HFFc6 (cell line): ENCODE data around the gene ADRM1. TPM values are rescaled to one million over a fixed set of nuclear protein-coding genes. Genes with fewer than 3 reads are reported as not detected.

ENCODE experiments used
- DNase-seq: peaks from one replicate; pipeline ENCODE4 v3.0.0-alpha.2; 2018
- H3K27ac Mint-ChIP-seq: 2 replicates; pipeline ENCODE4 v1.8.0; 2020; ENCODE audit warnings: mild to moderate bottlenecking, mixed read lengths
- H3K27me3 Mint-ChIP-seq: 2 replicates; pipeline ENCODE4 v1.8.0; 2021; ENCODE audit warnings: mild to moderate bottlenecking, moderate library complexity, mixed read lengths; ENCODE audit not compliant: insufficient read depth
- H3K36me3 Mint-ChIP-seq: 2 replicates; pipeline ENCODE4 v1.8.0; 2021; ENCODE audit warnings: low read depth, mixed read lengths
- H3K4me1 Mint-ChIP-seq: 2 replicates; pipeline ENCODE4 v1.8.0; 2020; ENCODE audit warnings: low read depth, mixed read lengths
- H3K4me3 Mint-ChIP-seq: 2 replicates; pipeline ENCODE4 v1.8.0; 2020; ENCODE audit warnings: mild to moderate bottlenecking, moderate library complexity, mixed read lengths
- H3K9me3 Mint-ChIP-seq: 2 replicates; pipeline ENCODE4 v1.8.0; 2020; ENCODE audit warnings: mild to moderate bottlenecking, mixed read lengths
- total RNA-seq, 6 experiments: library from RNA; stranded (reverse); fragmentation: NEBNext Ultra II Directional; extraction: Animal tissue kit (Norgen Biotek cat#: 25700); gene quantifications; 2 replicates in 1 of 6; 3 replicates in 5 of 6; pipeline ENCODE4 v1.2.3, GENCODE V29; 2021
- TF ChIP-seq, protein P1 (sequence below): fragments of 200-600 bp; sonication (generic); IDR thresholded peaks from 2 replicates; pipeline ENCODE4 v1.5.0; 2021; ENCODE audit warnings: antibody characterized with exemption, mild to moderate bottlenecking

ADRM1 gene
- total RNA-seq, 6 experiments from 2014 or later: 126 to 133 (median 129) TPM

DNA sequence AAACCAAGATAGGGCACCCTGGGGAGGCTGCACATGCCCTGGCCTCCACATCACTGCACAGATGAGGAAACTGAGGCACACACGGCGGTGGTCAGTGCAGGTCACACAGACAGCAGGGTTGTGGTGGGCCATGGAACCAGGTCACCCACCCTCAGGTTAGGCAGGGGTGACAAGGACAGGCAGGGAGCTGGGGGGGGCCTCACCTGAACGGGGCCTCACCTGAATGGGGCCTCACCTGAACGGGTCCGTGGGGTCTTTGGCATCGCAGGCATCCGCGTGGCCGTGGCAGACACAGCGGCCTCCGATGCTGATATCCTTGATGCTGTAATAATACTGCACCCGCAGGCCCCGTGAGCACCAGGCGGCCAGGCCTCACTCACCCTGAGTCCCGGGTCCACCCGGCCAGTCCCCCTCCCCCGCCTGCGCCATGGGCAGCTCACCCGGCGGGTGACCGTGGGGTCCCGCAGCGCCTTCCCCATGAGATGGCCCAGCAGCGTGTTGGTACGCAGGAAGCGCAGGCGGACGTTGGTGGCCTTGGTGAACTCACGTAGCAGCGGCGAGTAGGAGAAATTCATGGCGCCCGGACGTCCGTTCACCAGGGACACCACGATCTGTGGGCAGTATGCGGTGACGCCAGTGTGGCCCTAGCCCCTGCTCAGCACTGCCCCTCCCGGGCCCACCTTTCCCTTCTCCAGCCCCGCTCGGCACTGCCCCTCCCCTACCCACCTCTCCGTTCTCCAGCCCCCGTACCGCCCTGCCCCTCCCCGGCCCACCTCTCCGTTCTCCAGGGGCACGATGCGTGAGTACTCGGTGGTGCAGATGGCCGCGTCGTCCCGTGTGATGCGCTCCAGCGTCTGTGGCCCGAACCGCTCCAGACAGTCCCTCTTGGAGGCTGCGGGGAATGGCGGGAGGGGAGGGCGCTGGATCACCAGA lies 48.9 kb downstream of the ADRM1 start:
- H3K9me3 Mint-ChIP-seq: peaks cover 11% of the 10 kb centered on the region
- H3K4me1 Mint-ChIP-seq: peaks cover 6% of the 10 kb centered on the region; the same call in 1 of the 2 replicates
- TF ChIP-seq, protein P1, sequence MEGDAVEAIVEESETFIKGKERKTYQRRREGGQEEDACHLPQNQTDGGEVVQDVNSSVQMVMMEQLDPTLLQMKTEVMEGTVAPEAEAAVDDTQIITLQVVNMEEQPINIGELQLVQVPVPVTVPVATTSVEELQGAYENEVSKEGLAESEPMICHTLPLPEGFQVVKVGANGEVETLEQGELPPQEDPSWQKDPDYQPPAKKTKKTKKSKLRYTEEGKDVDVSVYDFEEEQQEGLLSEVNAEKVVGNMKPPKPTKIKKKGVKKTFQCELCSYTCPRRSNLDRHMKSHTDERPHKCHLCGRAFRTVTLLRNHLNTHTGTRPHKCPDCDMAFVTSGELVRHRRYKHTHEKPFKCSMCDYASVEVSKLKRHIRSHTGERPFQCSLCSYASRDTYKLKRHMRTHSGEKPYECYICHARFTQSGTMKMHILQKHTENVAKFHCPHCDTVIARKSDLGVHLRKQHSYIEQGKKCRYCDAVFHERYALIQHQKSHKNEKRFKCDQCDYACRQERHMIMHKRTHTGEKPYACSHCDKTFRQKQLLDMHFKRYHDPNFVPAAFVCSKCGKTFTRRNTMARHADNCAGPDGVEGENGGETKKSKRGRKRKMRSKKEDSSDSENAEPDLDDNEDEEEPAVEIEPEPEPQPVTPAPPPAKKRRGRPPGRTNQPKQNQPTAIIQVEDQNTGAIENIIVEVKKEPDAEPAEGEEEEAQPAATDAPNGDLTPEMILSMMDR: no peak
- peaks cover 10% of the 10 kb centered on the region for H3K36me3 Mint-ChIP-seq
- H3K27me3 Mint-ChIP-seq: peaks cover 4% of the 10 kb centered on the region; the same call in 1 of the 2 replicates
- no peak overlapping the region for H3K4me3 Mint-ChIP-seq
- no peak overlapping the region for H3K27ac Mint-ChIP-seq
- no peak for DNase-seq

DNA sequence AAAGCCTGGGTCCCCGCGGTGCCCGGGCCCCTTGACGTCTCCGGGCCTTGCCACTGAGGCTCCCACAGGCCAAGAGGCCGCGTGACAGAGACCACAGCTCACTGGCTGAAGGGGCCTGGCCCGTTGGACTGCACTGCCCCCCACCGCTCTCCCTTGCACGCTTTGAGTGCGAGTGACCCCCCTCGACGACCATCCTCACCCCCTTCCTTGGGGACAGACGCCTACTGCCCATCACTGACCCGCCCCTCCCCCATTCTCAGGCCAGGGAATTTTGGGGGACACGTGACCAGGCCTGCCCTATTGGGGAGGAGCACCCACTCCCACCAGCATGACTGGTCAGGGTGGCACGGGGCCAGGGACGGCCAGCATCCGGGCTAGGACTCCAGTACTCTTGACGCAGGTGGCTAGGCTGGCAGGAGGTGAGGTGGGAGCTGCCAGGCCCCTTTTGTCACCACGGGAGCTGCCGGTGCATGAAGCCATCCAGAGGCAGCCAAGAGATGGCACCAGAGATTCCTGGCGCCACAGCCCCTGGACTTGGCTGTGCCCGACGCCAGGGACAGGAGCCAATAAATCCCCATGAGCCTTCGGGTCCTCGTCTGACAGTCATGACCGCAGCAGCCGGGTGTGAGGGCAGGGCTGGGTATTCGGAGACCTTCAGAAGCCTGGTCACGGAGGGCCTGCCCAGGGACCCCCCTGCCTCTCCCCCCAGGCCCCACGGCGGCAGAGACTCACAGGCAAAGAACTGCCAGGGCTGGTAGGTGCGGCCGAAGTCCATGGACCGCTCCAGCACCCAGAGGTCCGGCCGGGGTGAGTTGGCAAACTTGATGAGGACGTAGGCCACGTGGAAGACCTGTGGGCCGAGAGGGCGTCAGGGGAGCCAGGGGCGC lies 49.8 kb downstream of the ADRM1 start:
- peaks cover 10% of the 10 kb centered on the region for H3K36me3 Mint-ChIP-seq

DNA sequence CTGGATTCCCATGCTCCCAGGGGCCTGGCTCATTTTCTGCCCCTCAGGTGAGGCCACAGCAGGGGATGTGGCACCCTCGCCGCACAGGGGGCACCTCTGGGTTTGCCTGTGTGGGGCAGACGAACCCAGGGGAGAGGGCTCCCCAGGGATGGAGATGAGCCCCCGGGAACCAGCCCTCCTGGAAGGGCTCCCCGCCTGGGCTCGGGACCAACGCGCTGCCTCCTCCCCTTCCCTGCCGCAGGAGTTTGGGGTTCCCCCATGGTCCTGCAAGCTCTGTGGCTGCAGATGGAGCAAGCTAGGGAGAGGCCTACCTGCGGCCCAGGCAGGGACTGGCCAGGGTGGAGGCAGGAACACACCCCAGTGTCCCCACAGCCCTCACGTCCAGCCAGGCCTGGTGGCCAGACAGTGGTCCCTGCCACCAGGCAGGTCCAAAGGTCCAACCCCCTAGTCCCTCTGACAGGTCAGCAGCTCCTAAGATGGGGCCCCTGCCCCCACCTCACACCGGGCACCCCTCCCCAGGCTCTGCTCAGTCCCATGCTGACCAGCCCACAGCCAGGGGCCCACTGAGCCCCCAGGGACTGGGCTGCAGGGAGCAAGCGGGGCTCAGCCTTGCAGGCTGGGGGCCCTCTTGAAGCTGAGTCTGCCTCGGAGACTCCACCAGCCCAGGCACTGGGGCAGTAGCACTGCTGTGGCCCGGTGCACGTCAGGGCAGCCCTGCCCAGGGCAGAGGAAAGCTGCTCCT lies 50.7 kb downstream of the ADRM1 start:
- DNase-seq: no peak
- TF ChIP-seq, protein P1: no peak
- Mint-ChIP-seq H3K36me3 (peaks cover 4% of the 10 kb centered on the region), H3K27ac (no peak overlapping the region), H3K27me3 (no peaks in the 10 kb centered on the region), H3K4me3 (no peak overlapping the region), H3K4me1 (peaks cover 6% of the 10 kb centered on the region; the same call in 1 of the 2 replicates), H3K9me3 (peaks cover 5% of the 10 kb centered on the region)

More for the DNA sequence above, 49.8 kb downstream of the ADRM1 start:
- Mint-ChIP-seq H3K27ac (no peak overlapping the region), H3K4me1 (peaks cover 6% of the 10 kb centered on the region; the same call in 1 of the 2 replicates), H3K9me3 (peaks cover 11% of the 10 kb centered on the region), H3K4me3 (no peak overlapping the region), H3K27me3 (peaks cover 4% of the 10 kb centered on the region; the same call in 1 of the 2 replicates)
- no peak for DNase-seq
- TF ChIP-seq, protein P1: no peak

DNA sequence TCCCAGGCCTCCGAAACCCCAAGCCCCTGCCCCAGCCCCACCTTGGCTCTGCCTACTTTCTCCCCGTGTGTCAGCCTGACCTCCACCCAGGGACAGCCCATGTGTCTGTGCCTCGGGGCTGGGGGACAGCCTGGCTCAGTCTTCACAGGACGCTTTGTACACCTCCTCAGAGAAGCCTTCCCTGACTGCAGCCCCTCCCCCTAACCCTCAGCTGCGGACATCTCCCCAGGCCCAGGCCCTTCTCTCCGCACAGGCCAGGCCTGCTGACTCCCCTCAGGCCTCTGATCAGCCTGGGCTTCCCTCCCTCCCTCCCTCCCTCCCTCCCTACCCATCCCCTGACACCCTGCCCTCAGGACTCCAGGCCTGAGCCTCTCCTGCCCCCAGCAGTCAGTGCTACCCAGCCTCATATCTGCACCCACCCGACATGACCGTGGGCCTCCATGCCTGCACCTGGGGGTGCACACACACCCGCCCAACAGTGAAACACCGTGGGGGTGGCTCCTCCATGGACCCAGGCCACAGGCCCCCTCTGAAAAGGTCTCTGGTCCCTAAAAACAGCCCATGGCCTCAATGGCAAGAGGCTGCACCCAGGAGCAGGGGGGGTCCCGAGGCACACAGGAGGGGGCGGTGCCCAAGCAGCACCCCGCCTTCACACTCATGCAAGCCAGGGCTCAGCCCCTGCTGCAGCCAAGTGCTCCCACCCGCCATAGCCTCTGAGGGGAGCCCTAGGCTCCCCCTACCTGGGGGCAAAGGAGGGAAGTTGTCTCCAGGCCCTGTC lies 51.4 kb downstream of the ADRM1 start:
- H3K27ac Mint-ChIP-seq: no peak overlapping the region
- TF ChIP-seq, protein P1: no peak
- DNase-seq: no peak
- H3K36me3 Mint-ChIP-seq: no peaks in the 10 kb centered on the region
- peaks cover 6% of the 10 kb centered on the region; the same call in 1 of the 2 replicates for H3K4me1 Mint-ChIP-seq
- no peaks in the 10 kb centered on the region for H3K27me3 Mint-ChIP-seq
- no peak overlapping the region for H3K4me3 Mint-ChIP-seq
- H3K9me3 Mint-ChIP-seq: no peaks in the 10 kb centered on the region
